Inflammatory macrophage (primary cell): ENCODE measurements around the gene ATP11A.

Source experiments
- DNase-seq, 2 donors: peaks; one replicate each; pipeline ENCODE4 v3.0.0-alpha.2; 2020 to 2022

The ATP11A gene

DNA sequence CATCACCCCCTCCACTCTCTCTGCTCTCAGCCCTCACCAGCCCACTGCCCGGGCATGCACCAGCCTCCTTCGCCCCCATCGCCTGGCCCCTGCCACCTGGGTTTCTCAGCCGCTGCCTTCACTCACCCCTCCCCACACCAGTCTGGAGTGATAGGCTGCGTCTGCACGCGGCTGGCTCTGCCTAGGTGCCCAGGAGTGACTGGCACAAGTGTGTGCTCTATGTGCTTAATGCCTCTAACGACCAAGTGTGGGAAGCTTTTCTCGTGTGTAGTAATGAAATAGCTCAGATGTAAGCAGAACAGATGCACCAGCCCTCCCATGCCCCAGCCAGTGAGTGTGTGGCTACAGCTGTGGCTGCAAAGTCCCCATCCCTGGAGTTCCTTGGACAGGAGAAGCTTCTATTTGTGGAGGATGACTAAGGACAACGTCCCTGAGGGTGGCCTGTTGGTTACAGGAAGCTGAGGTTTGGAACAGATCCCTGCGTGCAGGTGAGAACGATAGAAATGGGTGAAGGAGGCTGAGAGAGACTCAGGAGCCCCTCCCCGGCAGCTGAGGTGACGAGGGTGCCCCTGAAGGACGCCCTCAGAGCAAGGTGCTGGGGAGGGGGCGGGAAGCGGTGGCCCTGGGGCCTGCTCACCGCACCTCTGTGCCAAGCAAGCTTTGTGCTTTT, 35.6 kb downstream of the ATP11A start:
- peak in 1 of 2 donors; percentile 15 for DNase-seq

DNA sequence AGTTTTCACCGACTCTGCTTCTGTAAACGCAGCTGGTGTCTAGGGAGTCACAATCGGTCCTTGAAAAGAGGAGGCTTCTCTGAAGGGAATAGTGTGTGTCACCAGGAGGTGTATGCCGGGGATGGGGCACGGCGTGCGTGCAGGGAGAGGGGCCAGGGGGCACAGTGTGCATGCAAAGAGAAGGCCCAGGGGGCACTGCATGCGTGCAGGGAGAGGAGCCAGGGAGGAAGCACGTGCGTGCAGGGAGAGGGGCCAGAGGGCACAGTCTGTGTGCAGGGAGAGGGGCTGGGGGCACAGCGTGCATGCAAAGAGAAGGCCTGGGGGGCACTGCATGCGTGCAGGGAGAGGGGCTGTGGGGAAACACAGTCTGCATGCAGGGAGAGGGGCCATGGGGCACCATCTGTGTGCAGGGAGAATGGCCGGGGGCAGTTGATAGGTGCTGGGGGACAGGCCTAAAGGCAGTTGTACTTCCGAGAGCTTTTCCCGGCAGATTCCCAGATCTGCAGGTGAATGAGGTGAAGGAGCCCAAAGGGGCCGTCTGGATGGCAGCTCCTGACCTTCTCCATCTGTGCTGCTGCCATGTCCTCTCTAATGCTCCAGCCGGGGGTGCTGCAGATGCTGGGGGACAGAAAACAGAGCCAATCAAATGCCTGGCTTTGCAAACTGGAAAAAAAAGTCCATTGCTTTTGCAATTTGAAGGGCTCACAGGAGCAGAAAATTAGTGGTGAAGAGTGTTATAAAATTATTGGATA, 36.4 kb downstream of the ATP11A start:
- no peak for DNase-seq

DNA sequence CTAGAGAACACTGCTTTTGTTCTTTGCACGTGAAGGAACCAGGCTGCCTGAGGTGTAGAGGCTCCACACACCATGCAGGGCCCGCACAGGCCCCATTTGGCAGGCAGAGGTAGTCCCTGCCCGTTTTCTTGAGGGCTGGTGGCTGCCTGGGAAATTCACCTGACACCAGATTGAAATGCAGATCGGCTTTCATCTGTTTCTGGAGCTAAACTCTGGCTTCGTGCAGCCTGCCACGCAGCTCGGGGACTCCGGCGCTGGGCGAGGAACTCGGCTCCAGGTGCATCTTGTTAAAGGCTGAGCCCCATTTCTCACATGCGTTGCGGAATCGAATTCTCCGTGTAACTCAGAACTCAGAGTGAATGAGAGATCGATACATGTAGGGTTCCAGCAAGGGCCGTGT, 37.7 kb downstream of the ATP11A start:
- no peak for DNase-seq

GRCh38 chr13:112728375-112729126, 38.7 kb downstream of the ATP11A start:
- no peak for DNase-seq

DNA sequence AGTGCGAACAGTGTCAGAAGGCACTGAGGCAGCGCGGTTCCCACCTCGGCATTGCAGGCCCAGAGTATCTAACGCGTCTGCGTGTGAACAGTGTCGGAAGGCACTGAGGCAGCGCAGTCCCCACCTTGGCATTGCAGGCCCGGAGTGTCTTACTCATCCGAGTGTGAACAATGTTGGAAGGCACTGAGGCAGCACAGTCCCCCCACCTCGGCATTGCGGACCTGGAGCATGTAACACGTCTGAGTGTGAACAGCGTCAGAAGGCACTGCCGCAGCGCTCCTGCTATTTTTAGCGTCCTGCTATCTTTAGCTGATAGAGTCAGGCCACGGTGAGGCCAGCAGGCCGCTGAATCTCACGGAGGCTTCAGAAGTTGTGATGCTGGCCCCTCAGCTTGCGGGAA, 39.6 kb downstream of the ATP11A start:
- no peak for DNase-seq

DNA sequence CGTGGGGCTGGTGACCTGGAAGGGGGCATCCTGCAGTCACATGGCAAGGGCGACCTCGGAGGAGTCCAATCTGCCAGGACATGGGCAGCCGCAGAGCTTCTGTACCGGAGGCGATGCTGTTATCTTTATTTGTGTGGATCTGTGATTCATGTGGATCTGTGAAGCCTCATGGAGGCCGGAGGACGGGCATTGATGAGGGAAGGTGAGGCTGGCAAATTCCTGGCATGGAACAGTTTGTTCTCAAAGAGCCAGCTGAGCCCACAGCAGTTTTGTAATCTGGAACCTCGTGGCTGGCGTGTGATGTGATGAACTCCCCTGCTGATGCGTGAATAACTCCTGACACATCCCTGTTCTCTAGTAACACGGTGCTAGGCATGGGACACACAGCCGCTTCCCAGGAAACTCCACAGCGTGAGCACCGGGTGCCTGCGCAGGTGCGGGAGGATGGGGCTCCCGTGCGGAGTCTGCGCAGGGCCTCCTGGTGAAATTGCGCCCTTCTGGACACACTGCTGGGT, 40.4 kb downstream of the ATP11A start:
- DNase-seq: peak in 1 of 2 donors; percentile 37

- DNase-seq: no peak
These were observed 42.1 kb downstream of the ATP11A start for GRCh38 chr13:112731667-112732616.

GRCh38 chr13:112732679-112733078, 42.8 kb downstream of the ATP11A start:
- DNase-seq: no peak

GRCh38 chr13:112733112-112733511, 43.3 kb downstream of the ATP11A start:
- no peak for DNase-seq

- no peak for DNase-seq
These were observed 44.0 kb downstream of the ATP11A start for GRCh38 chr13:112733661-112734379.

DNA sequence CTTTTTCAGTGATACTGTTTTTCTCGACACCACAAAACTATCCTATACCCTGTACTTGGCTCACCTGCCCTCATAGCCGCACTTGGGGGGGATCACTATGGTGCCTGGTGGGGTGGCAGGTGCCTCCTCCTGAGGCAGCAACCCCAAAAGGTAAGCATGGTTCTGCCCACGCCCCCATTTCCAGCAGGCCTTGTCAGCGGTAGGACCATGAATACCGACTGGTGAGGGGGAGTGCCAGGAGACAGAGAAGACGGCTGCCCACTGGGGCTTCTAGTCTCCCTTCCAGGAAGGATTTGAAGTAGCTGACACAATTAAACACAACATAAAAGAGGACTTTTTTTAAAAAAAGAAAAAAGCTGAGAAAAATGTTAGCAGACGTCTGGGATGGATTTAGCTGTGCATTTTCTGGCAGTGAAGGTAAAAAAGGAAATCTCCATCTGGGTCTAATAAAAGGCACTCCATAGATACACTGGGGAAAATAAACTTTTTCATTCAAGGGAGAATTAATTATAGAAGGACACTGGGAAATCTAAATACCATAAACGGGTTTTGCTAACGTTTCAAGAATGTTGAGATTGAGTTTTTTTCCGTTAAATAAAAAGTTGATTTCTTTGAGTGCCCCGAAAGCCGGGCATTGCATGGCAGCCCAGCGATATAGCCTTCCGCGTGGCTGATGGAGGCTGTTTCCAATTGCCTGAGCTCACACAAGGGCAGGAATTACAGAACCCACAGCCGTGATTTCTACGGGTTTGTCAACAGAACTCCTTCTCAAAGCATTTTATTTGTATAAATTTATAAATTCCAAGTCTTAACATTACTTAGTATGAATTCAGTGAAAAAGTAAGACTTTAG, 45.1 kb downstream of the ATP11A start:
- no peak for DNase-seq

DNA sequence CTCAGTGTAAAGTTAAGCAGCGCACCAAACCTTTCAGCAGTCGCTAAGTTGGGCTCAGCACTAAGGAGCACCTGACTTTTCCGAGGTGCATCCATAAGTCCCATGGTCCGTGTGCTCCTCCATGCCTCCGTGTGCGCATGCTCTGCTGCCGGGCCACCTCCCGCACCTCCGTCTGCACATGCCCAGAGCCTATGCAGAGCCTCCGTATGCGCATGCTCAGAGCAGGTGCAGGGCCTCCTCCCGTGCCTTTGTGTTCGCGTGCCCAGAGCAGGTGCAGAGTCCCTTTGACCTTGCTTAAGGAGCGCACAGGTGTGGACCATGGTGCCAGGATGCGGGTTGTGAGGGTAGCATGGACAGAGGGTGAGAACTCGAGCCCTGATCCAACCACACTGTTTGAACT, 46.0 kb downstream of the ATP11A start:
- DNase-seq: no peak

GRCh38 chr13:112737294-112737693, 47.5 kb downstream of the ATP11A start:
- DNase-seq: no peak

DNA sequence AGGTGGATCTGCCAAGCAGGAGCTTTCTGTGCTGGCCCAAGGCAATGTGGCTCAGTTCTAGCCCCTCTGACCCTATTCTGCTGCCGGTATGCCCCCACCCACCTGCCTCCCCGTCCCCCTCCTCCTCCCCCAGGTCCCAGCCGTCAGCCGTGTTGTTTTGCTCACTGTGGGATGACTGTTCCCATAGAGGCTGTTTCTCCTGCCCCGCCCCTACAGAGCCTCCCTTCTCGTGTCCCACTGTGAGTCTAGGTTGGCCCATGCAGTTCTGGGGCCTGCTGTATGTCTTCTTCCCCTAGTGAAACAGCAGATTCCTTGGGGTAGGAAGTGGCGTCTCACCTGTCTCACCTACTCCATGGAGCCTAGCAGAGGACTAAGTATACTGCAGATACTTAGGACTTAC, 48.8 kb downstream of the ATP11A start:
- DNase-seq: no peak

- DNase-seq: no peak
These were observed 50.8 kb downstream of the ATP11A start for GRCh38 chr13:112740502-112741131.

DNA sequence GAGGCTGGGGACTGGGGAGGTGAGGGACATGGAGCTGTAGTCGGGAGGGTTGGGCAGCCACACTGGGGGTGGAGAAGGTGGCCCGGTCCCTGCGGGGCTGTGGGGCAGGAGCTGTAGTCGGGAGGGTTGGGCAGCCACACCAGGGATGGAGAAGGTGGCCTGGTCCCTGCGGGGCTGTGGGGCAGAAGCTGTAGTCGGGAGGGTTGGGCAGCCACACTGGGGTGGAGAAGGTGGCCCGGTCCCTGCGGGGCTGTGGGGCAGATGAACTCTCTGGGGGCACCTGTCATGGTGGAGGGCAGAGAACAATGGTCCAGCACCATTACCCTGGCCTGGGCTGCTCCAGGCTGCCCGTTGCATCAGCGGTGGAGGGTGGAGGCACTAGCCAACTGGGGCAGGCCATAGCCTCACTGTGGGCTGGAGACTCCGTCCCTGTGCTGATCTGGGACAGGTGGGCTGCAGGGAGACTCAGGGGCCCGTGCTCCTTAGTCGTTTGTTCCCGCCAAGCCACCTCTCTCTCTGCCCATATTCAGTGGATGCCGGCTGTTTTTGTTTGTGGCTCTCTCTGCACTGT, 51.4 kb downstream of the ATP11A start:
- DNase-seq: no peak

- DNase-seq: no peak
These were observed 52.2 kb downstream of the ATP11A start for GRCh38 chr13:112741835-112742570.

DNA sequence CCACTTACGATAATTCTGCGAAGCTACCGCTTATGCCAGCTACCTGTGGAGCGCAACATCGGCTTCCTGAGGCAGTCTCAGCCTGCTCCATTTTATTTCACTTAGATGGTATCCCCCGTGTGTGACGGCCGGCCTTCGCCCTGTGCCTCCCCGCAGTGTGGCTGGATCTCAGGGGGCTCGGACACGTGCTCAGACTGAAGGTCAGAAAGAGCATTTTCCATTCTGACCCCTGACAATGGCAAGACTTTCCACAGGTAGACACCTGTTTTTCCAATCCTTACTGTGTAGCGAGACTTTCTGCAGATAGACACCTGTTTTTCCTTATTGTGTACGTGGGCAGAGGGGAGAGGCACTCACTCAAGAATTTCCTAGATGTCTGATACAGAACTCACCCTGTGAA, 52.7 kb downstream of the ATP11A start:
- no peak for DNase-seq
